ENCODE results near the gene GET3. TPM values are rescaled to one million over a fixed set of nuclear protein-coding genes. Genes with fewer than 3 reads are reported as not detected.

GET3 gene
- polyA plus RNA-seq, 3 donors, result 50.9 to 94.1 (median 93.1) TPM

GRCh38 chr19:12737835-12738351 lies 596 bp downstream of the GET3 start:
- 9 to 16% (median 13%) methylated on average over 13 of the region's 13 CpGs for WGBS, 3 donors
- no peak overlapping the region for H3K27ac ChIP-seq (ENCODE audit: low read depth, low read length)

- 84 to 85% (median 85%) methylated on average over 20 to 22 of the region's 22 CpGs for WGBS, 3 donors
Measured at GRCh38 chr19:12745166-12745897, 8.0 kb downstream of the GET3 start.

GRCh38 chr19:12748489-12748888 lies 11.2 kb downstream of the GET3 start:
- whole genome bisulfite sequencing, 3 donors, result 78 to 82% (median 79%) methylated on average over 6 of the region's 6 CpGs
- H3K27ac ChIP-seq (ENCODE audit: low read depth, low read length), result no peak overlapping the region

More at GRCh38 chr19:12745166-12745897, 8.0 kb downstream of the GET3 start:
- H3K27ac ChIP-seq (ENCODE audit: low read depth, low read length), result no peak overlapping the region

- H3K27ac ChIP-seq (ENCODE audit: low read depth, low read length), result no peak overlapping the region
- WGBS, 3 donors, result 34 to 42% (median 39%) methylated on average over 24 of the region's 24 CpGs
Measured at GRCh38 chr19:12749938-12750521, 12.7 kb downstream of the GET3 start.

- H3K27ac ChIP-seq (ENCODE audit: low read depth, low read length), result no peak overlapping the region
- WGBS, 3 donors, result 58 to 63% (median 59%) methylated on average over 9 of the region's 9 CpGs
Measured at GRCh38 chr19:12750851-12751250, 13.6 kb downstream of the GET3 start.

GRCh38 chr19:12751635-12752034 lies 14.3 kb downstream of the GET3 start, which contains the start of gene BEST2:
Gene BEST2 (plus strand): TSS chr19:12751791. CDS start chr19:12752593, 802 bp downstream.
- no peak within 1 kb of the TSS for H3K27ac ChIP-seq (ENCODE audit: low read depth, low read length)
- WGBS, 3 donors, result 40 to 52% (median 48%) methylated on average over 13 to 14 of the region's 14 CpGs

GRCh38 chr19:12752056-12752781 lies 14.9 kb downstream of the GET3 start:
- no peak overlapping the region for H3K27ac ChIP-seq (ENCODE audit: low read depth, low read length)
- WGBS, 3 donors, result 76 to 82% (median 80%) methylated on average over 23 of the region's 23 CpGs

- H3K27ac ChIP-seq (ENCODE audit: low read depth, low read length), result no peak overlapping the region
- WGBS, 3 donors, result 61 to 71% (median 69%) methylated on average over 50 of the region's 50 CpGs
Measured at GRCh38 chr19:12754465-12755196, 17.3 kb downstream of the GET3 start.

GRCh38 chr19:12756150-12756883 lies 19.0 kb downstream of the GET3 start:
- whole genome bisulfite sequencing, 3 donors, result 72 to 85% (median 85%) methylated on average over 19 of the region's 19 CpGs
- H3K27ac ChIP-seq (ENCODE audit: low read depth, low read length), result no peak overlapping the region

- no peak overlapping the region for H3K27ac ChIP-seq (ENCODE audit: low read depth, low read length)
- WGBS, 3 donors, result 6 to 8% (median 7%) methylated on average over 44 to 60 of the region's 60 CpGs
Measured at GRCh38 chr19:12757544-12758274, 20.4 kb downstream of the GET3 start.

GRCh38 chr19:12759686-12760085 lies 22.4 kb downstream of the GET3 start:
- no peak overlapping the region for H3K27ac ChIP-seq (ENCODE audit: low read depth, low read length)
- 89 to 93% (median 89%) methylated on average over 6 of the region's 6 CpGs for WGBS, 3 donors

GRCh38 chr19:12763100-12763499 lies 25.8 kb downstream of the GET3 start:
- 82 to 94% (median 89%) methylated on average over 11 of the region's 11 CpGs for WGBS, 3 donors
- no peak overlapping the region for H3K27ac ChIP-seq (ENCODE audit: low read depth, low read length)

- 96 to 97% (median 96%) methylated on average over 16 of the region's 16 CpGs for WGBS, 3 donors
- H3K27ac ChIP-seq (ENCODE audit: low read depth, low read length), result no peak overlapping the region
Measured at GRCh38 chr19:12764698-12765097, 27.4 kb downstream of the GET3 start.

GRCh38 chr19:12766051-12766521 lies 28.8 kb downstream of the GET3 start:
- H3K27ac ChIP-seq (ENCODE audit: low read depth, low read length), result no peak overlapping the region
- 26 to 64% (median 39%) methylated on average over 23 to 30 of the region's 30 CpGs for WGBS, 3 donors

- 91 to 96% (median 92%) methylated on average over 11 of the region's 11 CpGs for WGBS, 3 donors
Measured at GRCh38 chr19:12767150-12767549, 29.9 kb downstream of the GET3 start.

GRCh38 chr19:12767666-12768065 lies 30.4 kb downstream of the GET3 start:
- WGBS, 3 donors, result 96 to 98% (median 97%) methylated on average over 15 of the region's 15 CpGs
- no peak overlapping the region for H3K27ac ChIP-seq (ENCODE audit: low read depth, low read length)

More at GRCh38 chr19:12767150-12767549, 29.9 kb downstream of the GET3 start:
- H3K27ac ChIP-seq (ENCODE audit: low read depth, low read length), result no peak overlapping the region

GRCh38 chr19:12769689-12770088 lies 32.4 kb downstream of the GET3 start:
- no peak overlapping the region for H3K27ac ChIP-seq (ENCODE audit: low read depth, low read length)
- WGBS, 3 donors, result 69 to 86% (median 73%) methylated on average over 27 to 37 of the region's 37 CpGs
